GM19463 (cell line): ENCODE data around the gene TMEM59.
"Not testable (repeated sequence)": the region's sequence is repeated elsewhere in the genome, so short reads cannot be mapped to it uniquely, and the experiment has no call there.

Experiments used
- ATAC-seq: cut with Tn5 transposase; IDR thresholded peaks from one replicate; pipeline ENCODE4 v1.9.1; 2021; ENCODE audit warnings: mild to moderate bottlenecking, moderate library complexity; ENCODE audit not compliant: unreplicated experiment

TMEM59 gene

GRCh38 chr1:54053745-54054437, 887 bp upstream of the TMEM59 start:
- no peak for ATAC-seq

GRCh38 chr1:54052431-54052933, 522 bp downstream of the TMEM59 start:
- no peak for ATAC-seq

- ATAC-seq = no peak
Measured at GRCh38 chr1:54051933-54052430, 1.0 kb downstream of the TMEM59 start.

- not testable (repeated sequence) for ATAC-seq
Measured at GRCh38 chr1:54050435-54050834, 2.6 kb downstream of the TMEM59 start.

- no peak for ATAC-seq
Measured at GRCh38 chr1:54047384-54048305, 5.4 kb downstream of the TMEM59 start.

- no peak for ATAC-seq
Measured at GRCh38 chr1:54046671-54047383, 6.2 kb downstream of the TMEM59 start.

- no peak for ATAC-seq
Measured at GRCh38 chr1:54045496-54045895, 7.5 kb downstream of the TMEM59 start.

GRCh38 chr1:54041806-54042205, 11.2 kb downstream of the TMEM59 start:
- ATAC-seq = no peak

GRCh38 chr1:54037476-54037875, 15.5 kb downstream of the TMEM59 start:
- ATAC-seq = no peak

GRCh38 chr1:54028306-54029251, 24.4 kb downstream of the TMEM59 start:
- no peak for ATAC-seq

- ATAC-seq = no peak
Measured at GRCh38 chr1:54027848-54028247, 25.2 kb downstream of the TMEM59 start.

GRCh38 chr1:54024811-54025210, 28.2 kb downstream of the TMEM59 start:
- not testable (repeated sequence) for ATAC-seq

- no peak for ATAC-seq
Measured at GRCh38 chr1:54024358-54024757, 28.6 kb downstream of the TMEM59 start.

GRCh38 chr1:54019562-54020176, 33.3 kb downstream of the TMEM59 start:
- ATAC-seq = not testable (repeated sequence)

- no peak for ATAC-seq
Measured at GRCh38 chr1:54018635-54019034, 34.4 kb downstream of the TMEM59 start.

- ATAC-seq = no peak
Measured at GRCh38 chr1:54017979-54018378, 35.0 kb downstream of the TMEM59 start, which contains the start of gene LDLRAD1. TSS of gene LDLRAD1 (minus strand) at chr1:54018186. CDS start at chr1:54018112, 74 bp downstream.

- no peak for ATAC-seq
Measured at GRCh38 chr1:54016343-54017282, 36.4 kb downstream of the TMEM59 start.

- ATAC-seq = no peak
Measured at GRCh38 chr1:54014009-54014629, 38.9 kb downstream of the TMEM59 start.
